ENCODE results near the gene RGSL1.

The RGSL1 gene

DNA sequence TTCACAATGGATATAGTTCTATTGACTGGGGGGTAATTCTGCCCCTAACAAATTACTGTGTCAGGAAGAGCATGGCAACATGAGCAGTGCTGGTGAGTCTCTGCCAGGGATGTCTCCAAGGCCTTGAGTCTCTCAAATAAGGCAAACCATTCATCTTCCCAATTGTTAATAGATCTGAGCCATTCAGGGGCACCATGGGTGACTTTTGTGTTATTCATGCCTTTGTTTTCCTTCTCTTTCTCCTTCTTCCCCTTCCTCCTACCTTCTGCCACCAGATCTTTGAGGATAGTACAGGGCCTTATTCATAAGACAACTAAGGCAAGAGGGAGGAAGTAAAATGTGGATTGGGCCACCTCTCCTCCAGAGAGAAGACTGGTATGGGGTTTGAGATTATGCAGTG lies at the start of gene RGSL1:
TSS of gene RGSL1 (plus strand) at position 60 of the 400 bp plus-strand sequence. CDS start at position 80, 20 bp downstream.
- no peak for DNase-seq (ENCODE audit: low read depth in 2 of 2, low spot score in 1 of 2)

DNA sequence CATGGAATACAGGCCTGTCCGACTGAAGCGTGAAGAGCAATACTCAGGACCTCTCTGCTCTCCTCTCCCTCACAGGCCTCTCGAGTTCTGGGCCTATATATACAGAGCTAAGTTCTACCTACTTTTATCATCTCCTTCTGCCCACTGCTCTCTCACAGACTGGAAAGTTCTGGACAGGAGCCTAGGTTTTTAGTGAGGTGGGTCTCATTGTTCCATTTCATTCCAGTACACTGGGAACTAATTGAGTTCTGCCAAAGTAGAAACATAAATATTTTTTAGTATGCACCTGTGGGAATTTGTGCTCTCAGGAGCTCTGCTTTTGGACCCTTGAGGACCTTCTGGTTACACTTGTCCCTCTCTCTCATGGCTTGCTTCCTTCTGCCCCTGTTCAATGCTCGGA lies 49.4 kb upstream of the RGSL1 start, which contains the start of gene TEDDM1:
TSS of gene TEDDM1 (minus strand) at position 101 of the 400 bp plus-strand sequence. CDS start 182 bp downstream, outside the sequence.
- no peak for DNase-seq (ENCODE audit: low read depth in 2 of 2, low spot score in 1 of 2)

DNA sequence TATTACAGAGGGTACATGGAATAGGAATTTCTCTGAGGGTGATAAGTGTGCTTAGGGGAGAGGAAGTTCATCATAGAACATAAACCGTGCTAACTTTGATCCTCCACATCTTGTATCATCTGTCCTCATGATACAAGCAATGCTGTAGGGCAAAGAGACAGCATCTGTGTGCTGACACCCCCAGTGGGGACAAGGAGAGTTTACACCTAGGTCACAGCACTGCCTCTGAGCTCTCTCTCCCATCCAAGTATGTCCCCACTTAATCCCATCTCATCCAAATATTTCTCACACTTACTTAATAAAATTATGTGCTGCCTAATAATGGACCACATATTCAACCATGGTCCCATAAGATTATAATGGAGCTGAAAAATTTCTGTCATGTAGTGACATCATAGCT lies 45.2 kb upstream of the RGSL1 start:
- DNase-seq (ENCODE audit: low read depth in 2 of 2, low spot score in 1 of 2): no peak

DNA sequence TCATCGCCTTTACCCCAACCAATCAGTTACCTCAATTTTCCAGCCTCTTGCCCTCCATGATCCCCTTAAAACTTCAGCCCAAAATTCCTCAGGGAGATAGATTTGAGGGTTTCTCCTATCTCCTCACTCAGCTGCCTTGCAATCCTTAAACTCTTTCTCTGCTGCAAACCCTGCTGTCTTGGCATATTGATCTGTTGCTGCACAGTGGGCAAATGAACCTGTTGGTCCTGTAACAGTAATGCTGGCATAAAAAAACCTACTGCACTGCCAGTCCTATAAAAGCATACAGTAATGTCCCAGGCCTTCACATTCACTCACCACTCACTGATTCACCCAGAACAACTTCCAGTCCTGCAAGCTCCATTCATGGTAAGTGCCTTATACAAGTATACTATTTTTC lies 44.4 kb upstream of the RGSL1 start:
- no peak for DNase-seq (ENCODE audit: low read depth in 2 of 2, low spot score in 1 of 2)

DNA sequence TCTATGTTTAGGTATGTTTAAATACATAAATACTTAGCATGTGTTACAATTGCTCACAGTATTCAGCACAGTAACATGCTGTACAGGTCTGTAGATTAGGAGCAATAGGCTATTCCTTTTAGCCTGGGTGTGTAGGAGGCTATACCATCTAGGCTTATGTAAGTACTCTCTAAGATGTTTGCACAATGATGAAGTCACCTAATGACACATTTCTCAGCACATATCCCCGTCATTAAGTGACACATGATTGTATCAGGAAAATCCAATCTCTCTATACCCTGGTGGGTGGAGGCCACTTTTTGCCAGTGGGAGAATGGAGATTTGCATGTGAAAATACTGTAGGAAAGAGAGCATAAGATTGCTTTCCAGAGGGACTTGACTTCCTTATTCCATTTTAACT lies 43.9 kb upstream of the RGSL1 start:
- no peak for DNase-seq (ENCODE audit: low read depth in 2 of 2, low spot score in 1 of 2)

DNA sequence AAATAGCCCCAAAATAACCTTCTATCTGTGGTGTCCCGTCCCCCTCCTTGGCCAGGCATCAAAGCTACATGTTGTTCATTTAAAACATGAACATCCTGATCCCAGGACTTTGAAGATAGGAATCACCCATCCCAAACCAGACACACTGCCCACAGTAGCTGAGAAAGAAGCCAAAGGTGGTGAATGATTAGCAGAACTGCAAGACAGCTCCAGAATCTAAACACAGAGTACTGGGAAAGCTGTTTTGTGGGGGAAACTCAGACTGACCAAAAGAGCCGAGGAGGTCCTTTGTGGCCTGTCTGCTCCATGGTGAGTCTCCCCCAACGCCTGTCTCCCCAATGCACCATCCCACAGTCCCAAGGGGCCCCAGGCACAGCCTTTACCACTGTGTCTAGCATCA lies 42.2 kb upstream of the RGSL1 start:
- no peak for DNase-seq (ENCODE audit: low read depth in 2 of 2, low spot score in 1 of 2)

DNA sequence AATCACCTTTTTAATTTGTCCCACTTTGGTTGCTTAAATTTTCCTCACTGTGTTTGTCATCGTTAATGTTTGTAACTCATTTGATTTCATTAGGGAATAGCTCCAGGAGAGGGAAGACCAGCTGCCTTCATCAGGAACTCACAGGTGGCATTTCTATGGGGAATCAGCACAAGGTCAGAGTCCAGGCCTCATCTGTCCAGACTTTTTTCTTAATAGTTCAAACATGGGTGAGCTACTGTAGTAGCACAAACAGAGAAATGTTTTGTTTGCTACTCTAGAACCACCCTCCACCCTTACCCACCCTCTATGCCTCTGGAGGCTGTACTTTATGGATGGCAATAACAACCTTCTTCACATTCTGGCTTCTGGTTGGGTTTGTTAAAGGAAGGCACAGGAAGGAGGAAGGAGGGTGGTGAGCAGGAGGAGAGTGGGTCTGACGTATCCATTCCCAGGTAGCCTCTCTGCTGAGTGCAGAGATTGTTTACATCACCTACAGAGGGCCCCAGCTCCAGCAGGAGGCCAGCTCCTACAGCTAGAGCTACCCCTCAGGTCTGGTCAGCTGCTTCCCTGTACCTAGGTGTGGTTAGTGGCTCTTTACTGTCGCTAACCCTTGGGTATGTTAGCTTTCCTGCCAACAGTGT lies 41.4 kb upstream of the RGSL1 start:
- no peak for DNase-seq (ENCODE audit: low read depth in 2 of 2, low spot score in 1 of 2)

DNA sequence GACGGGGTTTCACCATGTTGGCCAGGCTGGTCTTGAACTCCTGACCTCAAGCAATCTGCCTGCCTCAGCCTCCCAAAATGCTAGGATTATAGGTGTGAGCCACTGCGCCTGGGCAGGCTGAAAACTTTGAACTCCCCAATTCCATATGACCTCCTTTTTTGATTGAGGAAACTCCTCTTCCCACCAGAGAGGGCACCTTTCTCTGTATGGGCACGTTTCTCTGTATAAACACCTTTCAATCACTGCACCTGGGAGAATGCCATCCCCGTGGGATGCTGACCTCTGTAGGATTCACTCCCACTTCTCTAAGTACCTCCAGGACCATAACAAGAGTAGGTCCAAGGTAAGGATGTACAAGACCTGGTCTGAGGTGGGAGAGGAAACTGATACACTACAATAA lies 39.8 kb upstream of the RGSL1 start:
- DNase-seq (ENCODE audit: low read depth in 2 of 2, low spot score in 1 of 2): no peak

DNA sequence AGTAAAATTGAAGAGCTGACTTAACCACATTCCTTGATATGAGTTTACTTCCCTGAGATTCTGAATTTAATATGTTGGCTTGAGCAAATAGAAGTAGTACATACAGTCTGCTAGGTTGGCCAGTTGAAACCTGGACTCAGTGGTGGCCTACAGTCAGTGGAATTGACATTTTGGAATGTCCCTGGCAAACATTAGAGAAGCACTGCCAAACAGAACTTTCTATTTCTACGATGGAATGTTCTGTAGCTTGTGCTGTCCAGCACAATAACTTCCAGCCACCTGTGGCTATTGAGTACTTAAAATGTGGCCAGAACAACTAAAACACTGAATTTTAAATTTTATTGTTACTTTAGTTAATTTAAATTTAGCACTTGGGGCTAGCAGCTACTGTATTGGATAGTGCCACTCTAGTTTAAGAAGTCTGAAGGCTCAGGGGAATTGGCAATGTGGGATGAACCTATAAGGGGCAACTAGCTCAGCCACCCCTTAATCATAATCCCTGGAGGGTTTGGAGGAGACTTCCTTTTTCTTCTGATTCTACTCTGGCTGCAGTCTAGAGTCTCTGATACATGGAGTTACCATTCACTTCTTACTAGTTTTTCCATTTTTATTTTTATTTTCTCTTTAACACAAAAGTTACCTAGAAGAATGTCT lies 39.2 kb upstream of the RGSL1 start:
- no peak for DNase-seq (ENCODE audit: low read depth in 2 of 2, low spot score in 1 of 2)

DNA sequence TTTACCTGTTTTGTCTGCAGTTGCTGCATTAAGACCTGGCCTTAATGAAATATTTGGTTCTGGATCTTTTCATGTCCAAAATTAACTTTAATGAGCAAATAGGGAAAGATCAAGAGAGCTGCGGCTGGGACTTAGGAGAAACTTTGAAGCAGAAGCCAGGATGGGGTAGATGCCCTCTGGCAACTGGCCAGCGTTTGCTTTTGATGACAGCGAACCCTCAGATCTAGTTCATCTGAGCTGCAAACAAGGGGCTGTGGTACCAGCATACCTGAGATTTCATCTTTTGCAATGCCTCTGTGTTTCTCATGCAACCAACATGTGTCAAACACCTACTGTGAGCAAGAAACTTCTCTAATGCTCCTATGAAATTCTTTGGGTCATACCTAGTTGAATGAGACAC lies 36.5 kb upstream of the RGSL1 start:
- no peak for DNase-seq (ENCODE audit: low read depth in 2 of 2, low spot score in 1 of 2)

DNA sequence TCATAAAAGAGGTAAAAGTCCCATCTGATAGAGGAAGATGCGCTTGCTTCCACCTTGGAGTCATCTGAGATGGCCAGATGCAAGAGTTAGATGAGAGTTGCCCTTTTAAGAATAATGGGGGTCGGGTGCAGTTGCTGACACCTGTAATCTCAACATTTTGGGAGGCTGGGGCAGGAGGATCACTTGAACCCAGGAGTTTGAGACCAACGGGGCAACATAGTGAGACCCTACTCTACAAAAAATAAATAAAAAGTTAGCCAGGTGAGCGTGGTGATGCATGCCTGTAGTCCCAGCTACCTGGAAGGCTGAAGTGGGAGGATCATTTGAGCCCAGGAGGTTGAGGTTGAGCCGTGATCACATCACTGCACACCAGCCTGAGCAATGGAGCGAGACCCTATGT lies 36.0 kb upstream of the RGSL1 start:
- no peak for DNase-seq (ENCODE audit: low read depth in 2 of 2, low spot score in 1 of 2)

DNA sequence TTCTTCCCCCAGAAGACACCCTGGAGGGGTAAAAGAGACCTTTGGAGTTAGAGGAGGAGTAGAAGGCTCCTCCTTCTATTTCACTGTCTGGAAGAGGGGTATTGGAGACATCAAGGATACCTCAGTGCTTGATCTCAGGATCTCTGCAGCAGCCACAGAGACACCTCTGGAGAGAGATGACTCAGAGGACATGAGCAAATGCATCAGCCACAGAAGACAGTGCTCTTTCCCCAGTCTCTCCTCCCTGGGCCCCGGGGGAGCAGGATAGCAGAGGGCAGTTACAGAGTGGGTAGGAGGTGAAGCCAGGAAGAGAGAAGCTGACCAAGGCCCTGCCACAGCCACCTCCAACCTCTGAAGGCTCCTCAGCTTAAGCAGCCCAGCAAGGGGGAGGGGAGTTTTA lies 34.2 kb upstream of the RGSL1 start:
- no peak for DNase-seq (ENCODE audit: low read depth in 2 of 2, low spot score in 1 of 2)

DNA sequence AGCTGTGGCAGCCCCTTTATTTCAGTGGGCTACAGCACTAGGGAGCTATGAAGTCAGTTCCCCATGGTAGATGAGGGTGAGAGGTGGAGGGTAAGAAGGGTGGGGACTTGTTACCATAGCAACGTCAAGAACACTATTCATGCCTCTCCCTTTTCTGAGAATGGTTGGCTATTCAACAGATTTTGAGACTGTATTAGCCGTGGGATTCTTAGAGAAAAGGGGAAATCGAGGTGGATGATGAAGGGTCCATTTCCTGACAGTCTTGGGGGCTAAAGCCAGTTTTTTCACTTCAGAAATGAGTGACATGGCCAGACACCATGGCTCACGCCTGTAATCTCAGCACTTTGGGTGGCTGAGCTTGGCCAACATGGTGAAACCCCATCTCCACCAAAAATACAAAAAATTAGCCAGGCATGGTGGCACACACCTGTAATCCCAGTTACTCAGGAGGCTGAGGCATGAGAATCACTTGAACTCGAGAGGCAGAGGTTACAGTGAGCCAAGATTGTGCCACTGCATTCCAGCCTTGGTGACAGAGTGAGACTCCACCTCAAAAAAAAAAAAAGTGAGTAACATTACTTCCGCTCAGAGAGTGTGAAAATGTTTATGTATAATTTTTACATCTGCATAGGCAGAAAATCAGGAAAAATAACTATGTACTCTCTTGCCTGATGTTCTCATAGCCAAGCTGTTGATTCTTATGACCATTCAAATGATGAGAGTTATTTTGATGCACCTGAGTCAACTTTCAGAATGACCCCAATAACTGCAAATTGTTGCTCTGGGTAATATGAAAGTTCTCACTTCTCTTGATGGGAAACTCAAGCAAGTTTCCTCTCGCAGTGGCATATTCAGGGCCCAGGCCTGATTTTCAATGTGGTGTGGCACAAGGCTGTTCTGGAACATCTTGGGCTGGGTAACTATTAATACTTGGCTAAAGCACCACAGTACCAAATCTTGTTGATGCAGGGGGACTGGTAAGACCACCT lies 23.2 kb upstream of the RGSL1 start:
- no peak for DNase-seq (ENCODE audit: low read depth in 2 of 2, low spot score in 1 of 2)

DNA sequence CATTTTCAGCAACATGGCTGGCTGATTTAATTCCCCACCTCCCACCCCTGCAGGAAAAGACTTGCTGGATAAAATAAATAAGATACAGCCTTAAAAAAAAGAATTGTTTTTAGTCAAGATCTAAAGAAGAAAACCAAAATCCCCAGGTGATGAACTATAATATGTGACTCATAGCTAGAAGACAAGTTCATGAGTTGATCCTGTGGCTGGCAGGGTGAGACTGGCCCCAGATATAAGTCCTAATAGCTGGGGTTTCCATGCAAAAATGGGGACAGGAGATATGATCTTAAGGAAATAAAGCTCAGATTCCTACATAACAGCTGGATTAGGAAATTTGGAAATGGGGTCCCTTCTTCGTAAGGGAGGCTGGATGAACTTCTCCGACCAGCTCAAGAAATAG lies 21.9 kb upstream of the RGSL1 start:
- DNase-seq (ENCODE audit: low read depth in 2 of 2, low spot score in 1 of 2): no peak

DNA sequence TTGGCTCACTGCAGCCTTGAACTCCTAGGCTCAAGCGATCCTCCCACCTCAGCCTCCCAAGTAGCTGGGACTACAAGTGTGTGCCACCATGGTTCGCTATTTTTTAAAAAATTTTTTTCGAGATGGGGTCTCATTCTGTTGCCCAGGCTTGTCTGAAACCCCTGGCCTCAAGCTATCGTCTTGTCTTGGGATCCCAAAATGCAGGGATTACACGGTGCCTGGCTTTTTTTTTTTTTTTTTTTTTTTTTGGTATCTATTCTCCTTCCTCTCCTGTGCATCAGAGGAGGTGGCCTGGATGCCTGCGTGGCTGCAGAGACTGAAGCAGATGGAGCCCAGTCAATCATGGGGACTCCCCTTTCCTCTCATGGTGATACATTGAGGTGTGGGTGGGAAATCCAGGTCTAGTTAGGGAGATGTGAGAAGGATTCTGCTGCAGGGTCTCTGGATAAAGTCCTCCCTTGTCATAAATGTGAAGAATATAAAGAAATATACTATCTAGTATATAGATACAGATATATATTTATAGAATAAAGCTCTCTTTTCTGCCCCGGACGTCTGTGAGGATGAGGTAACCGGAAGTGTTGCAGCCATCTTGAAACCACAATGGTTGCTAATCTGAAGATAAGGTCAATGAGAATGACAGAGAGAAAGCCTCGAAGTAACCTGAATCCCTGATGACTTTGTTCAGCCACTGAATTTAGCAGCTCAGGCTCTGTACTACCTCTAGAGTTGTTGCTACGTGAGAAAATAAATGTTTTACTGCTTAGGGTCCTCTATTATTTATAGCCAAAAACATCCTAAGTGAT lies 19.5 kb upstream of the RGSL1 start:
- DNase-seq (ENCODE audit: low read depth in 2 of 2, low spot score in 1 of 2): no peak

DNA sequence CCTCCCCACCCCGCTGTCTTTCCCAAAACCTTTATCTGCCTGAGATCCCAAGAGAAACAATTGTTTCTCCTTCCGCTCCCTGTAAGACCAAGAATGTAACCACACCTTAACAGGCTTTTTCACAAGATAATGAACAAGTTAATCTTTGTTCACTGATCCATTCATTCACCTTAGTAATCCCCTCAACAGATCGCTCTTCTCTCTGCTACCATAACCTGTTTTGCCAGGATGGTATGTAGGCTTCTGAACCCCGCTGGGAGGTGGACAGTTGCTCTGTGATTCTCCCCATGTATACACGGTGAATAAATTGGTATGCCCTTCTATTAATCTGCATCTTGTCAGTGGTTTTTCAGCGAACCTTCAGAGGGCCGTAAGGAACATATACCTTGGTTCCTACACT lies 18.7 kb upstream of the RGSL1 start:
- DNase-seq (ENCODE audit: low read depth in 2 of 2, low spot score in 1 of 2): no peak

DNA sequence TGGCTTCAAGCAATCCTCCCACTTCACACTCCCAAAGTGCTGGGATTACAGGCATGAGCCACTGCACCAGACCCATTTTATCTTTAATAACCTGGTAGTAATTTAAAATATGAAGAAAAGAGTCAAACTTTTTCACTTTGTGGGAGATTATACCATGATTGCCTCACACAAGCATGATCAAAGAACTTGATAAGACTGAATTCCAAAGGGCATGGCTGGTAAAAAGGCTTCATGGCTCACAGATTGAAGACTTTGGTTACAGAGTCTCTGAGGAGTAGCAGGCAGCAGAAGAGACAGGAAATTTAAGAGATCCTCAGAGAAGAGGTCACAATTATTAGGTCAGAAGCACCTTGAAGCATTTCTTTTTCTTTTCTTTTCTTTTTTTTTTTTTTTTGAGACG lies 16.4 kb upstream of the RGSL1 start:
- DNase-seq (ENCODE audit: low read depth in 2 of 2, low spot score in 1 of 2): no peak

DNA sequence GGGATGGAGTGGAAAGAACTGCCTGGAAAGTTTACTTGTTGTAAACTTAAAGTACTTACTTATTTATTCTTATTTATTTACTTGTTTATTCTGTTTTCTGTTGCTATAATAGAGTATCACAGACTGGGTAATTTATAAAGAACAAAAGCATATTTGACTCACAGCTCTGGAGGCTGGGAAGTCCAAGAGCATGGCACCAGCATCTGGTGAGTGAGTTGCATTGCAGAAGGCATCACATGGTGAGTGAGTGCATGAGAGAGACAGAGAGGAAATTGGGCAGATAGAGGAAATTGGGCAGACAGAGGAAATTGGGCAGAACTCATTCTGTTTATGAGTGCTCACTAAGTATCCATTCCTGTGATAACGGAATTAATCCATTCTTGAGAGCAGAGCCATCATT lies 11.6 kb upstream of the RGSL1 start:
- DNase-seq (ENCODE audit: low read depth in 2 of 2, low spot score in 1 of 2): no peak

DNA sequence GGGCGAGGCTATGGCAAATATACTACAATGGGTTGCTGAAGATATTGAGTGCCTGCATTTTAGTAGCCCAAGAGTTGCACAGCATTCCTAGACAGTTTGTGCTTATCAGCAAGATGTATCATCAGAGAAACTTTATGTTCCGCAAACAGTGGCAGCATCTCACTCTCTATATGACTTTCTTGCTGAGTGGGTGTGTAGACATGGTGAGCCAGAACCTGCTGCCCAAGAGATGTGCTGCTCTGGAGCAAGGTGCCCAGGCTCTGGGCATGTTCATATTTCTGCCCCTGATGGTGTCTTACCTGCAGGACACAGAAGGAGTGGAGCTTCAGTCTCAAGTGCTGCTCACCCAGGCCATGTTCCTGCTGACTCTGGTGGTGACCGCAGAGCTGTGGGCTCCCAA lies 8.2 kb upstream of the RGSL1 start:
- no peak for DNase-seq (ENCODE audit: low read depth in 2 of 2, low spot score in 1 of 2)

DNA sequence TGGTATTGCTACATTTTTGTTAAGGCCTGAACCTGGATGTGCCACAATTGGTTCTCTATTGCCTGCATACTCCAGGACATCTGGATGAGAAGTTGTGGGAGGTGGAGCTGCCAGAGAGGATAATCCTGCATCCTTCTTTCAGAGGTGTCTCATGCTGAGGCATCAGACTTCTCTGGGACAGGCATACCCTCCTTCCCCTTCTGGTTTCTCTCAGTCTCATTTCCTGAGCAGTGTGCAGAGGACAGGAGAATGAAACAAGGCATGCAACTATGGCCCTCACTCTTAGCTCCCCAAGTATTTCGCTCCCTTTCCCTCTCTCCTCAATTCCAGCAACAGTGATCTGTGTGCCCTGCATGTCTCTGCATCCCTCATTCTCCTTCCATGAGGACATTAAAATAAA lies 7.6 kb upstream of the RGSL1 start:
- DNase-seq (ENCODE audit: low read depth in 2 of 2, low spot score in 1 of 2): no peak

DNA sequence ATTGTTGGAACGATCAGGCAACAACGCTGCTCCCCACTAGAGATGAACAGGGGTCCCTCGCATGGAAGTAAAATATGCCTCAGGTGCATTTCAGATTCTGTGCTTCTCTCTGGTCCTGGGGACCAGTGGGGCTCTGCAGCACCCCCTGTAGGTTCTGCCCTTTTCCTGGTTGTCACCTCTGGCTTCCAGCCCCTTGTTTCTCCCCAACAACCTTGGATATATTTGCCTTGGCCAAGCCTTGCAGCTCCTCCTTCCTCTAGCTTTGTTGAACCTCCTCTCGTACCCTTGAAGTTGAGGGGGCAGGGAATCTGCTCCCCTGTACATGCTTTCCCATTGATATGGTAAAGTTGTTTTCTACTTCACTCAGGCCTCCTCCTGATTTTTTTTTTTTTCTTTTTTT lies 5.4 kb upstream of the RGSL1 start:
- no peak for DNase-seq (ENCODE audit: low read depth in 2 of 2, low spot score in 1 of 2)
